Aorta (tissue), 5 donors: ENCODE measurements around the gene CPXM2. TPM values are rescaled to one million over a fixed set of nuclear protein-coding genes. Genes with fewer than 3 reads are reported as not detected.

Experiments used
- ATAC-seq: fragments of 200-7000 bp; cut with Tn5 transposase; one replicate; pipeline ENCODE4 v1.9.1; 2022; ENCODE audit warnings: moderate library complexity; ENCODE audit not compliant: low FRiP score
- DNase-seq, 2 donors: peaks; one replicate each; pipeline ENCODE4 v3.0.0-alpha.2; 2020
- H3K27ac ChIP-seq, 2 donors: one replicate each; pipeline ENCODE4 v1.5.1; 2013; ENCODE audit warnings: low read length in 2 of 2, mild to moderate bottlenecking in 2 of 2, moderate library complexity in 2 of 2, control low read depth in 1 of 2, inconsistent platforms in 1 of 2, low read depth in 1 of 2
- H3K27me3 ChIP-seq, 2 donors: one replicate each; pipeline ENCODE4 v1.6.1; 2013; ENCODE audit warnings: control low read depth in 1 of 2, low read length in 1 of 2, mild to moderate bottlenecking in 1 of 2, moderate library complexity in 1 of 2; ENCODE audit not compliant: insufficient read depth in 2 of 2, control insufficient read depth in 1 of 2
- H3K36me3 ChIP-seq, 2 donors: one replicate each; pipeline ENCODE4 v1.6.1; 2013; ENCODE audit warnings: control low read depth in 1 of 2, low read length in 1 of 2, mild to moderate bottlenecking in 1 of 2; ENCODE audit not compliant: insufficient read depth in 2 of 2, control insufficient read depth in 1 of 2
- H3K4me1 ChIP-seq, 2 donors: one replicate each; pipeline ENCODE4 v1.6.1; 2013; ENCODE audit warnings: low read length in 2 of 2, control low read depth in 1 of 2, mild to moderate bottlenecking in 1 of 2, moderate library complexity in 1 of 2; ENCODE audit not compliant: insufficient read depth in 2 of 2, control insufficient read depth in 1 of 2
- H3K4me3 ChIP-seq, 2 donors: one replicate each; pipeline ENCODE4 v1.5.1; 2013; ENCODE audit warnings: low read length in 2 of 2, control low read depth in 1 of 2, mild to moderate bottlenecking in 1 of 2
- H3K9me3 ChIP-seq: one replicate; pipeline ENCODE4 v1.6.1; 2013; ENCODE audit warnings: mild to moderate bottlenecking, low read length; ENCODE audit not compliant: control insufficient read depth
- WGBS, 2 donors: extraction: QIAGEN DNeasy Blood & Tissue Kit; methylation state at CpG; one replicate each; pipeline ENCODE4 v1.1.7; 2013; 5-methylcytosine and 5-hydroxymethylcytosine counted together
- intact Hi-C, 2 donors: fragments of 100-400 bp; cut with DNase I; formaldehyde crosslinking; loops; one replicate each; pipeline versions ENCODE4 v1.14.2 to v1.15.0; 2022
- polyA plus RNA-seq, 2 donors: library from polyadenylated mRNA; stranded (reverse); fragments of 200-250 nt; gene quantifications; one replicate each; pipeline ENCODE4 v1.2.3, GENCODE V29; 2013
- total RNA-seq, 2 donors: library from RNA; stranded (reverse); fragmentation: NEBNext Ultra II Directional; extraction: Animal tissue kit (Norgen Biotek cat#: 25700); gene quantifications; one replicate each; pipeline ENCODE4 v1.2.1, GENCODE V29; 2021
- donor health status: healthy with polysubstance abuse.
- donor health status: Bipolar disorder and iron deficiency.
- donor health status: DM: no; HTN: no; CAD: no.
- donor health status: DM: no; HTN: no; CAD: no.
- donor health status: DM: yes; HTN: yes; CAD: no.

Gene CPXM2
- total and polyA plus RNA-seq, 4 donors: 43.8 to 169 (median 109) TPM

- H3K27ac ChIP-seq: peak overlapping the region in 1 of 2 donors; percentile 37
These were observed 60.3 kb downstream of the CPXM2 start for GRCh38 chr10:123831259-123831658.

GRCh38 chr10:123821136-123821535 is 70.5 kb downstream of the CPXM2 start:
- intact Hi-C loops: no loop called here
- Histone ChIP-seq H3K27ac (no peak overlapping the region), H3K4me1 (peaks cover 5 to 7% of the 10 kb centered on the region in 2 donors), H3K36me3 (no peaks in the 10 kb centered on the region), H3K27me3 (no peaks in the 10 kb centered on the region), H3K4me3 (no peak overlapping the region), H3K9me3 (no peaks in the 10 kb centered on the region)
- no peak for DNase-seq
- ATAC-seq: no peak
- WGBS, 2 donors: 87 to 90% methylated on average over 2 of the region's 2 CpGs

More at GRCh38 chr10:123831259-123831658, 60.3 kb downstream of the CPXM2 start:
- peaks cover under 1 to 2% of the 10 kb centered on the region in 2 donors for H3K4me1 ChIP-seq
- H3K36me3 ChIP-seq: no peaks in the 10 kb centered on the region
- H3K9me3 ChIP-seq: no peaks in the 10 kb centered on the region
- no peak for ATAC-seq
- no peak for DNase-seq
- intact Hi-C loops: no loop called here
- no peak overlapping the region for H3K4me3 ChIP-seq
- WGBS, 2 donors: 89 to 93% methylated on average over 3 of the region's 3 CpGs
- no peaks in the 10 kb centered on the region for H3K27me3 ChIP-seq

- no peaks in the 10 kb centered on the region for H3K27me3 ChIP-seq
- intact Hi-C loops: no loop called here
- DNase-seq: no peak
These were observed 82.0 kb downstream of the CPXM2 start for GRCh38 chr10:123809632-123810031.

GRCh38 chr10:123808906-123809305 is 82.7 kb downstream of the CPXM2 start:
- Histone ChIP-seq H3K36me3 (no peaks in the 10 kb centered on the region), H3K4me3 (no peak overlapping the region), H3K27me3 (no peaks in the 10 kb centered on the region), H3K4me1 (peaks cover 0 to 2% of the 10 kb centered on the region in 2 donors), H3K27ac (no peak overlapping the region), H3K9me3 (no peaks in the 10 kb centered on the region)
- intact Hi-C loops: no loop called here
- ATAC-seq (no peak), DNase-seq (no peak)
- WGBS, 2 donors: 68 to 86% methylated on average over 6 of the region's 6 CpGs

More at GRCh38 chr10:123809632-123810031, 82.0 kb downstream of the CPXM2 start:
- Histone ChIP-seq H3K4me1 (peaks cover 0 to 2% of the 10 kb centered on the region in 2 donors), H3K36me3 (no peaks in the 10 kb centered on the region), H3K27ac (no peak overlapping the region), H3K9me3 (no peaks in the 10 kb centered on the region), H3K4me3 (no peak overlapping the region)
- ATAC-seq: no peak

GRCh38 chr10:123808286-123808685 is 83.3 kb downstream of the CPXM2 start:
- intact Hi-C loops: no loop called here
- H3K9me3 ChIP-seq: no peaks in the 10 kb centered on the region
- no peak overlapping the region for H3K27ac ChIP-seq
- peaks cover 0 to 2% of the 10 kb centered on the region in 2 donors for H3K4me1 ChIP-seq
- 31 to 53% methylated on average over 2 of the region's 2 CpGs for WGBS, 2 donors
- no peak overlapping the region for H3K4me3 ChIP-seq
- H3K36me3 ChIP-seq: no peaks in the 10 kb centered on the region
- H3K27me3 ChIP-seq: no peaks in the 10 kb centered on the region
- no peak for ATAC-seq
- no peak for DNase-seq

GRCh38 chr10:123807444-123808035 is 84.1 kb downstream of the CPXM2 start:
- ATAC-seq (no peak), DNase-seq (no peak)
- Histone ChIP-seq H3K4me1 (peaks cover 0 to 2% of the 10 kb centered on the region in 2 donors), H3K27me3 (no peaks in the 10 kb centered on the region), H3K36me3 (no peaks in the 10 kb centered on the region), H3K4me3 (no peak overlapping the region), H3K27ac (peak overlapping the region in 1 of 2 donors; percentile 28), H3K9me3 (no peaks in the 10 kb centered on the region)
- intact Hi-C loops: no loop called here
- WGBS, 2 donors: 13 to 23% methylated on average over 5 of the region's 5 CpGs

- intact Hi-C loops: loop anchor here in 1 of 2 donors (5.0 kb wide), 1 partner anchor 53 kb away; no protein-coding TSS in a partner anchor
- no peak for ATAC-seq
These were observed 86.9 kb downstream of the CPXM2 start for GRCh38 chr10:123804716-123805115.

GRCh38 chr10:123800821-123801220 is 90.8 kb downstream of the CPXM2 start:
- intact Hi-C loops: loop anchor here in 1 of 2 donors (5.0 kb wide), 1 partner anchor 56 kb away; no protein-coding TSS in a partner anchor
- WGBS, 2 donors: 75 to 80% methylated on average over 7 of the region's 7 CpGs
- Histone ChIP-seq H3K27ac (peak overlapping the region; percentile 85 to 97), H3K4me1 (peaks cover 0 to 4% of the 10 kb centered on the region in 2 donors), H3K27me3 (no peaks in the 10 kb centered on the region), H3K9me3 (no peaks in the 10 kb centered on the region), H3K4me3 (no peak overlapping the region), H3K36me3 (peaks cover 0 to 1% of the 10 kb centered on the region in 2 donors)
- DNase-seq (no peak), ATAC-seq (peak; percentile 6)

More at GRCh38 chr10:123804716-123805115, 86.9 kb downstream of the CPXM2 start:
- Histone ChIP-seq H3K9me3 (no peaks in the 10 kb centered on the region), H3K27me3 (no peaks in the 10 kb centered on the region), H3K36me3 (no peaks in the 10 kb centered on the region), H3K4me3 (no peak overlapping the region), H3K27ac (no peak overlapping the region), H3K4me1 (peaks cover 2% of the 10 kb centered on the region in 2 donors)
- 26 to 31% methylated on average over 3 of the region's 3 CpGs for WGBS, 2 donors
- no peak for DNase-seq

GRCh38 chr10:123800289-123800688 is 91.3 kb downstream of the CPXM2 start:
- DNase-seq (no peak), ATAC-seq (peak; percentile 68)
- 1 to 3% methylated on average over 9 of the region's 9 CpGs for WGBS, 2 donors
- no peaks in the 10 kb centered on the region for H3K27me3 ChIP-seq
- no peaks in the 10 kb centered on the region for H3K9me3 ChIP-seq
- peaks cover 0 to 4% of the 10 kb centered on the region in 2 donors for H3K4me1 ChIP-seq
- H3K4me3 ChIP-seq: peak overlapping the region in 1 of 2 donors; percentile 28
- intact Hi-C loops: loop anchor here in 1 of 2 donors (5.0 kb wide), 1 partner anchor 57 kb away; no protein-coding TSS in a partner anchor
- peaks cover 0 to 1% of the 10 kb centered on the region in 2 donors for H3K36me3 ChIP-seq
- H3K27ac ChIP-seq: peak overlapping the region; percentile 85 to 90
